HCT116 (cell line): ENCODE data around the gene MKRN1. TPM values are rescaled to one million over a fixed set of nuclear protein-coding genes. Genes with fewer than 3 reads are reported as not detected.

ENCODE experiments used
- ATAC-seq: fragments of 200-7000 bp; cut with Tn5 transposase; 2 replicates; pipeline ENCODE4 v1.9.1; 2020; ENCODE audit warnings: mild to moderate bottlenecking, moderate library complexity
- Bru-seq: library from RNA; stranded (reverse); fragments of 400-500 nt; gene quantifications from one replicate; lab custom pipeline; 2021; lab: Mats Ljungman, UMichigan
- BruChase-seq, 2 experiments: library from RNA; stranded (reverse); fragments of 400-500 nt; gene quantifications; one replicate each; lab custom pipeline; 2021; lab: Mats Ljungman, UMichigan
- BruUV-seq: library from RNA; stranded (reverse); fragments of 400-500 nt; replicated peaks from 2 replicates; lab custom pipeline; 2021; lab: Mats Ljungman, UMichigan
- CTCF ChIA-PET: fragments of 300-600 bp; sonication (Branson Sonifier 250); formaldehyde crosslinking; loops from one replicate; lab custom pipeline; 2021; ENCODE audit warnings: antibody characterized with exemption; lab: Charles Lee
- POLR2A ChIA-PET: fragments of 300-600, 350-600 bp; sonication (Branson Sonifier 250); formaldehyde crosslinking; loops from one replicate; lab custom pipeline; 2021; ENCODE audit warnings: antibody characterized with exemption; lab: Charles Lee
- RAD21 ChIA-PET, 2 experiments: fragments of 300-600 bp; sonication (Branson Sonifier 250); formaldehyde crosslinking; loops; one replicate each; lab custom pipeline; 2023; ENCODE audit warnings: low total read pairs in 2 of 2; ENCODE audit not compliant: uncharacterized antibody in 2 of 2, unreplicated experiment in 2 of 2, low non-redundant PET in 1 of 2; lab: Charles Lee
- DNase-seq: peaks from one replicate; pipeline ENCODE4 v3.0.0-alpha.2; 2010; ENCODE audit warnings: low read depth, low spot score
- H2AFZ ChIP-seq: fragments of 200-600 bp; shearing (Covaris generic), sonication (generic); 2 replicates; pipeline ENCODE4 v1.6.1; 2017; ENCODE audit warnings: low read depth, mixed run types, mixed read lengths, antibody characterized with exemption, low read length; ENCODE audit not compliant: poor library complexity, severe bottlenecking
- H3K27ac ChIP-seq: 2 replicates; pipeline ENCODE4 v1.5.1; 2012; ENCODE audit warnings: low read depth, low read length
- H3K27me3 ChIP-seq: fragments of 200-600 bp; sonication (generic); 2 replicates; pipeline ENCODE4 v1.6.1; 2016; ENCODE audit warnings: mixed run types, low read length, mixed read lengths; ENCODE audit not compliant: insufficient read depth
- H3K36me3 ChIP-seq, 2 experiments: fragments of 200-500 bp in 1 of 2; fragments of 200-600 bp in 1 of 2; sonication (Bioruptor generic) in 1 of 2; sonication (generic) in 1 of 2; 2 replicates each; pipeline versions ENCODE4 v1.5.1 to v1.6.1; 2014 to 2016; ENCODE audit warnings: low read length in 2 of 2, inconsistent platforms in 1 of 2, mixed read lengths in 1 of 2, mixed run types in 1 of 2; ENCODE audit not compliant: insufficient read depth in 2 of 2, control insufficient read depth in 1 of 2
- H3K4me1 ChIP-seq, 2 experiments: fragments of 200-600 bp in 1 of 2; sonication (generic) in 1 of 2; 2 replicates each; pipeline versions ENCODE4 v1.5.1 to v1.6.1; 2012 to 2017; ENCODE audit warnings: low read length in 2 of 2, inconsistent platforms in 1 of 2, mild to moderate bottlenecking in 1 of 2, mixed read lengths in 1 of 2, mixed run types in 1 of 2, moderate library complexity in 1 of 2; ENCODE audit not compliant: insufficient read depth in 2 of 2, control insufficient read depth in 1 of 2
- H3K4me2 ChIP-seq: fragments of 200-600 bp; sonication (generic); 2 replicates; pipeline ENCODE4 v1.6.1; 2017; ENCODE audit warnings: mixed run types, low read length, mixed read lengths
- H3K4me3 ChIP-seq, 2 experiments: fragments of 200-600 bp in 1 of 2; sonication (generic) in 1 of 2; replicated peaks in 1 of 2; 2 replicates each; pipeline ENCODE4 v1.5.1; 2011 to 2016; ENCODE audit warnings: low read length in 2 of 2, control low read depth in 1 of 2, low read depth in 1 of 2, mild to moderate bottlenecking in 1 of 2, mixed read lengths in 1 of 2, mixed run types in 1 of 2
- H3K79me2 ChIP-seq: fragments of 200-600 bp; sonication (generic); 2 replicates; pipeline ENCODE4 v1.6.1; 2017; ENCODE audit warnings: mild to moderate bottlenecking, mixed run types, low read length, moderate library complexity, mixed read lengths; ENCODE audit not compliant: insufficient read depth
- H3K9ac ChIP-seq: fragments of 200-600 bp; sonication (generic); 2 replicates; pipeline ENCODE4 v1.6.1; 2016; ENCODE audit warnings: low read length, mixed read lengths
- H3K9me2 ChIP-seq: fragments of 200-600 bp; sonication (generic), shearing (Covaris generic); 2 replicates; pipeline ENCODE4 v1.6.1; 2017; ENCODE audit warnings: mixed run types, mild to moderate bottlenecking, moderate library complexity; ENCODE audit not compliant: insufficient read depth
- H3K9me3 ChIP-seq, 2 experiments: fragments of 200-500 bp in 1 of 2; fragments of 200-600 bp in 1 of 2; sonication (Bioruptor generic) in 1 of 2; sonication (generic) in 1 of 2; 2 replicates each; pipeline ENCODE4 v1.6.1; 2014 to 2017; ENCODE audit warnings: low read length in 2 of 2, mixed read lengths in 2 of 2, inconsistent platforms in 1 of 2, low read depth in 1 of 2, mild to moderate bottlenecking in 1 of 2, mixed run types in 1 of 2, moderate library complexity in 1 of 2; ENCODE audit not compliant: control insufficient read depth in 1 of 2, insufficient read depth in 1 of 2
- H4K20me1 ChIP-seq: fragments of 200-600 bp; sonication (generic), shearing (Covaris generic); 2 replicates; pipeline ENCODE4 v1.6.1; 2017; ENCODE audit warnings: mixed run types, mild to moderate bottlenecking, moderate library complexity; ENCODE audit not compliant: insufficient read depth
- CBX3 ChIP-seq: IDR thresholded peaks from 2 replicates; pipeline ENCODE4 v1.6.1; 2012; ENCODE audit warnings: low read depth
- CEBPB ChIP-seq: IDR thresholded peaks from 2 replicates; pipeline ENCODE4 v1.6.1; 2012; ENCODE audit warnings: low read depth
- ELF1 ChIP-seq: IDR thresholded peaks from 2 replicates; pipeline ENCODE4 v1.6.1; 2012; ENCODE audit warnings: low read depth, borderline replicate concordance
- FOSL1 ChIP-seq: IDR thresholded peaks from 2 replicates; pipeline ENCODE4 v1.6.1; 2012; ENCODE audit warnings: low read depth
- JUND ChIP-seq: IDR thresholded peaks from 2 replicates; pipeline ENCODE4 v1.6.1; 2012
- POLR2AphosphoS5 ChIP-seq: IDR thresholded peaks from 2 replicates; pipeline ENCODE4 v1.6.1; 2011; ENCODE audit warnings: mild to moderate bottlenecking, low read depth, low read length, moderate library complexity
- RAD21 ChIP-seq: IDR thresholded peaks from 2 replicates; pipeline ENCODE4 v1.6.1; 2012; ENCODE audit warnings: low read depth, mild to moderate bottlenecking
- SP1 ChIP-seq: IDR thresholded peaks from 2 replicates; pipeline ENCODE4 v1.6.1; 2012; ENCODE audit warnings: low read depth
- SRF ChIP-seq: IDR thresholded peaks from 2 replicates; pipeline ENCODE4 v1.6.1; 2012; ENCODE audit warnings: low read depth
- TCF7L2 ChIP-seq: IDR thresholded peaks from 2 replicates; pipeline ENCODE4 v1.7.0; 2011; ENCODE audit warnings: borderline replicate concordance, inconsistent platforms; ENCODE audit not compliant: insufficient read depth, insufficient read length; ENCODE audit errors: extremely low read depth
- YY1 ChIP-seq: IDR thresholded peaks from 2 replicates; pipeline ENCODE4 v1.6.1; 2011; ENCODE audit warnings: low read length, low read depth, moderate library complexity, mild to moderate bottlenecking; ENCODE audit not compliant: insufficient replicate concordance; ENCODE audit errors: extremely low read depth
- ZFX ChIP-seq: fragments of 450-650 bp; IDR thresholded peaks from 2 replicates; pipeline ENCODE4 v1.6.1; 2017
- ZNF274 ChIP-seq: fragments of 200-500 bp; sonication (Bioruptor generic); IDR thresholded peaks from 2 replicates; pipeline ENCODE4 v1.6.1; 2014; ENCODE audit warnings: mild to moderate bottlenecking, low read depth, low read length, inconsistent platforms
- intact Hi-C: fragments of 100-400 bp; cut with micrococcal nuclease; formaldehyde crosslinking; loops from 2 replicates; pipeline ENCODE4 v1.10.0; 2022
- long read RNA-seq: library from polyadenylated mRNA; unstranded; transcript quantifications from one replicate; pipeline ENCODE4 v2.0.0, GENCODE V29; 2021; ENCODE audit not compliant: unreplicated experiment
- polyA plus RNA-seq: library from polyadenylated mRNA; unstranded; fragments of >200 nt; gene quantifications from 2 replicates; pipeline ENCODE4 v1.2.1, GENCODE V29; 2012; ENCODE audit warnings: missing spikeins
- total RNA-seq: library from RNA; stranded (reverse); gene quantifications from one replicate; pipeline ENCODE4 v1.2.1, GENCODE V29; 2021; ENCODE audit not compliant: unreplicated experiment
- TF ChIP-seq, protein P1 (sequence below): IDR thresholded peaks from 2 replicates; pipeline ENCODE4 v1.6.1; 2012; ENCODE audit warnings: low read depth
- TF ChIP-seq, protein P2 (sequence below): IDR thresholded peaks from 2 replicates; pipeline ENCODE4 v1.6.1; 2011; ENCODE audit warnings: mild to moderate bottlenecking, low read length, moderate library complexity; ENCODE audit not compliant: insufficient replicate concordance; ENCODE audit errors: extremely low read depth
- TF ChIP-seq, protein P3 (sequence below): IDR thresholded peaks from 2 replicates; pipeline ENCODE4 v1.6.1; 2012
- TF ChIP-seq, protein P4 (sequence below): IDR thresholded peaks from 2 replicates; pipeline ENCODE4 v1.6.1; 2012

MKRN1 gene, protein sequence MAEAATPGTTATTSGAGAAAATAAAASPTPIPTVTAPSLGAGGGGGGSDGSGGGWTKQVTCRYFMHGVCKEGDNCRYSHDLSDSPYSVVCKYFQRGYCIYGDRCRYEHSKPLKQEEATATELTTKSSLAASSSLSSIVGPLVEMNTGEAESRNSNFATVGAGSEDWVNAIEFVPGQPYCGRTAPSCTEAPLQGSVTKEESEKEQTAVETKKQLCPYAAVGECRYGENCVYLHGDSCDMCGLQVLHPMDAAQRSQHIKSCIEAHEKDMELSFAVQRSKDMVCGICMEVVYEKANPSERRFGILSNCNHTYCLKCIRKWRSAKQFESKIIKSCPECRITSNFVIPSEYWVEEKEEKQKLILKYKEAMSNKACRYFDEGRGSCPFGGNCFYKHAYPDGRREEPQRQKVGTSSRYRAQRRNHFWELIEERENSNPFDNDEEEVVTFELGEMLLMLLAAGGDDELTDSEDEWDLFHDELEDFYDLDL
- 95.0 TPM for total RNA-seq
- 93.5 and 115 TPM in 2 replicates for polyA plus RNA-seq
- percentile 83 among the genes with signal in this experiment for Bru-seq, nascent RNA
- BruChase-seq, experiment 1, labeled RNA remaining after a 6-hour chase: percentile 94 among the genes with signal in this experiment
- BruChase-seq, experiment 2, labeled RNA remaining after a 2-hour chase: percentile 89 among the genes with signal in this experiment
- long read RNA-seq, transcript MKRN1-202 (5 exons, 1,601 nt): minor isoform, 7 of 372 reads
- long read RNA-seq, transcript MKRN1-201 (8 exons, 3,151 nt): major isoform, 326 of 372 reads
- long read RNA-seq, partial matches to known transcripts: 12 of 372 reads
- long read RNA-seq, other reads (novel, unspliced or antisense): 24 of 372 reads

DNA sequence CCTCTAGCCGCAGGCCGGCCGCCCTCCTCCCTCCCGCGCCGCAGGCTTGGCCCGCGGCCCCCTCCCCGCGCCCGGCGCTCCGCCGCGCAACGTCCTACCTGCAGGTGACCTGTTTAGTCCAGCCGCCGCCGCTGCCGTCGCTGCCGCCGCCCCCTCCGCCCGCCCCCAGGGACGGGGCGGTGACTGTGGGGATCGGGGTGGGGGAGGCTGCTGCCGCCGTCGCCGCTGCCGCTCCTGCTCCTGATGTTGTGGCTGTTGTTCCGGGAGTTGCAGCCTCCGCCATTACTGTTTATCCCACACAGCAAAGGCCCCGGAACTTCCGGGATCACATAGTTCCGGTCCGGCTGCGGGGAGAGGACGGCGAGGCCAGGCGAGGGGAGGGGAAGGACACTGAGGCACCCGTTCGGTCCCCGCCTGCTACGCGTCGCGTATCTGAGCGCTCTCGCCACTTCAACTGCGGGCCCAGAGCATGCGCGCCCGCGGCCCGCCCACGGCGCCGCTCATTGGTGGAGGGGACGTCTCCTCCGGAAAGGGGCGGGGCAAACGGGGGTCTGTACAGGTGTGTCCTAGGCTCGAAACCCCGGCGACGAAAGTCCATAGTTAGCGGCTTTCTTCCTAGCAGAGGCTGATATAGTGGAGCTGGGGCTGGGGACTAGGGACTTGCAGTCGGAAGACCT lies at the start of gene MKRN1:
MKRN1 (minus strand) TSS at position 444 of the 677 bp plus-strand sequence; CDS start at position 283, 161 bp downstream.
- Histone ChIP-seq H3K9me3 (no peaks in the 10 kb centered on the region), H3K4me1 (peaks cover 8 to 15% of the 10 kb centered on the region in 2 experiments; a peak in 2 of 4 replicates), H3K4me2 (peak within 1 kb of the TSS; percentile 75), H3K79me2 (peaks cover 47% of the 10 kb centered on the region), H3K27ac (peak within 1 kb of the TSS; percentile 84), H2AFZ (peak within 1 kb of the TSS; percentile 70), H3K9ac (peak within 1 kb of the TSS; percentile 89), H3K4me3 (peak within 1 kb of the TSS; percentile 91 to 97), H3K9me2 (no peaks in the 10 kb centered on the region), H3K36me3 (no peaks in the 10 kb centered on the region; a peak in 1 of 4 replicates), H3K27me3 (no peaks in the 10 kb centered on the region), H4K20me1 (no peaks in the 10 kb centered on the region)
- CTCF ChIA-PET: interaction anchor here (1.8 to 2.7 kb wide), 2 partner anchors 35 to 174 kb away, joined by 5 to 10 read pairs; no protein-coding TSS in a partner anchor
- BruUV-seq: no TSS peak
- DNase-seq (peak; percentile 92), ATAC-seq (peak; percentile 96)
- POLR2A ChIA-PET: no interaction called here
- RAD21 ChIA-PET: no interaction called here
- intact Hi-C loops: loop anchor here (2.0 to 10.0 kb wide), 4 partner anchors 14 to 533 kb away; partner anchors contain the start of genes KDM7A and MRPS33
- TF ChIP-seq ELF1 (peak; percentile 89), CBX3 (no peak; the same call in 1 of the 2 replicates), TCF7L2 (peak; percentile 6), CEBPB (no peak), POLR2AphosphoS5 (peak; percentile 81), ZNF274 (no peak), ZFX (peak; percentile 72), JUND (no peak), FOSL1 (no peak), YY1 (peak; percentile 94), SP1 (peak; percentile 71), RAD21 (no peak), SRF (no peak)
- TF ChIP-seq, protein P1, sequence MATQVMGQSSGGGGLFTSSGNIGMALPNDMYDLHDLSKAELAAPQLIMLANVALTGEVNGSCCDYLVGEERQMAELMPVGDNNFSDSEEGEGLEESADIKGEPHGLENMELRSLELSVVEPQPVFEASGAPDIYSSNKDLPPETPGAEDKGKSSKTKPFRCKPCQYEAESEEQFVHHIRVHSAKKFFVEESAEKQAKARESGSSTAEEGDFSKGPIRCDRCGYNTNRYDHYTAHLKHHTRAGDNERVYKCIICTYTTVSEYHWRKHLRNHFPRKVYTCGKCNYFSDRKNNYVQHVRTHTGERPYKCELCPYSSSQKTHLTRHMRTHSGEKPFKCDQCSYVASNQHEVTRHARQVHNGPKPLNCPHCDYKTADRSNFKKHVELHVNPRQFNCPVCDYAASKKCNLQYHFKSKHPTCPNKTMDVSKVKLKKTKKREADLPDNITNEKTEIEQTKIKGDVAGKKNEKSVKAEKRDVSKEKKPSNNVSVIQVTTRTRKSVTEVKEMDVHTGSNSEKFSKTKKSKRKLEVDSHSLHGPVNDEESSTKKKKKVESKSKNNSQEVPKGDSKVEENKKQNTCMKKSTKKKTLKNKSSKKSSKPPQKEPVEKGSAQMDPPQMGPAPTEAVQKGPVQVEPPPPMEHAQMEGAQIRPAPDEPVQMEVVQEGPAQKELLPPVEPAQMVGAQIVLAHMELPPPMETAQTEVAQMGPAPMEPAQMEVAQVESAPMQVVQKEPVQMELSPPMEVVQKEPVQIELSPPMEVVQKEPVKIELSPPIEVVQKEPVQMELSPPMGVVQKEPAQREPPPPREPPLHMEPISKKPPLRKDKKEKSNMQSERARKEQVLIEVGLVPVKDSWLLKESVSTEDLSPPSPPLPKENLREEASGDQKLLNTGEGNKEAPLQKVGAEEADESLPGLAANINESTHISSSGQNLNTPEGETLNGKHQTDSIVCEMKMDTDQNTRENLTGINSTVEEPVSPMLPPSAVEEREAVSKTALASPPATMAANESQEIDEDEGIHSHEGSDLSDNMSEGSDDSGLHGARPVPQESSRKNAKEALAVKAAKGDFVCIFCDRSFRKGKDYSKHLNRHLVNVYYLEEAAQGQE: no peak
- TF ChIP-seq, protein P2, sequence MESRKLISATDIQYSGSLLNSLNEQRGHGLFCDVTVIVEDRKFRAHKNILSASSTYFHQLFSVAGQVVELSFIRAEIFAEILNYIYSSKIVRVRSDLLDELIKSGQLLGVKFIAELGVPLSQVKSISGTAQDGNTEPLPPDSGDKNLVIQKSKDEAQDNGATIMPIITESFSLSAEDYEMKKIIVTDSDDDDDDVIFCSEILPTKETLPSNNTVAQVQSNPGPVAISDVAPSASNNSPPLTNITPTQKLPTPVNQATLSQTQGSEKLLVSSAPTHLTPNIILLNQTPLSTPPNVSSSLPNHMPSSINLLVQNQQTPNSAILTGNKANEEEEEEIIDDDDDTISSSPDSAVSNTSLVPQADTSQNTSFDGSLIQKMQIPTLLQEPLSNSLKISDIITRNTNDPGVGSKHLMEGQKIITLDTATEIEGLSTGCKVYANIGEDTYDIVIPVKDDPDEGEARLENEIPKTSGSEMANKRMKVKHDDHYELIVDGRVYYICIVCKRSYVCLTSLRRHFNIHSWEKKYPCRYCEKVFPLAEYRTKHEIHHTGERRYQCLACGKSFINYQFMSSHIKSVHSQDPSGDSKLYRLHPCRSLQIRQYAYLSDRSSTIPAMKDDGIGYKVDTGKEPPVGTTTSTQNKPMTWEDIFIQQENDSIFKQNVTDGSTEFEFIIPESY: peak; percentile 23
- TF ChIP-seq, protein P3, sequence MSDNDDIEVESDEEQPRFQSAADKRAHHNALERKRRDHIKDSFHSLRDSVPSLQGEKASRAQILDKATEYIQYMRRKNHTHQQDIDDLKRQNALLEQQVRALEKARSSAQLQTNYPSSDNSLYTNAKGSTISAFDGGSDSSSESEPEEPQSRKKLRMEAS: peak; percentile 90
- TF ChIP-seq, protein P4, sequence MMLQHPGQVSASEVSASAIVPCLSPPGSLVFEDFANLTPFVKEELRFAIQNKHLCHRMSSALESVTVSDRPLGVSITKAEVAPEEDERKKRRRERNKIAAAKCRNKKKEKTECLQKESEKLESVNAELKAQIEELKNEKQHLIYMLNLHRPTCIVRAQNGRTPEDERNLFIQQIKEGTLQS: no peak
